Measurements from ENCODE around the gene HPCA.

Gene HPCA

GRCh38 chr1:32887623-32888022 is 1.3 kb downstream of the HPCA start:
- H3K9me2 ChIP-seq (ENCODE audit: low read depth, low read length) = no peaks in the 10 kb centered on the region
- no peak overlapping the region for H3K4me3 ChIP-seq (ENCODE audit: low read depth, low read length, poor library complexity, severe bottlenecking)
- H3K79me2 ChIP-seq (ENCODE audit: insufficient read depth, low read length) = no peaks in the 10 kb centered on the region
- H4K20me1 ChIP-seq (ENCODE audit: insufficient read depth, low read length) = no peaks in the 10 kb centered on the region
- no peaks in the 10 kb centered on the region for H3K9me3 ChIP-seq (ENCODE audit: low read length)
- no peak overlapping the region for H2AFZ ChIP-seq (ENCODE audit: low read length)
- no peaks in the 10 kb centered on the region for H3K36me3 ChIP-seq (ENCODE audit: insufficient read depth, low read length)
- H3K27me3 ChIP-seq (ENCODE audit: insufficient read depth, low read length) = peaks cover 8% of the 10 kb centered on the region
- no peak overlapping the region for H3K9ac ChIP-seq (ENCODE audit: low read length)
- no peaks in the 10 kb centered on the region for H3F3A ChIP-seq (ENCODE audit: insufficient read depth, low read length)
- TF ChIP-seq, protein P1, sequence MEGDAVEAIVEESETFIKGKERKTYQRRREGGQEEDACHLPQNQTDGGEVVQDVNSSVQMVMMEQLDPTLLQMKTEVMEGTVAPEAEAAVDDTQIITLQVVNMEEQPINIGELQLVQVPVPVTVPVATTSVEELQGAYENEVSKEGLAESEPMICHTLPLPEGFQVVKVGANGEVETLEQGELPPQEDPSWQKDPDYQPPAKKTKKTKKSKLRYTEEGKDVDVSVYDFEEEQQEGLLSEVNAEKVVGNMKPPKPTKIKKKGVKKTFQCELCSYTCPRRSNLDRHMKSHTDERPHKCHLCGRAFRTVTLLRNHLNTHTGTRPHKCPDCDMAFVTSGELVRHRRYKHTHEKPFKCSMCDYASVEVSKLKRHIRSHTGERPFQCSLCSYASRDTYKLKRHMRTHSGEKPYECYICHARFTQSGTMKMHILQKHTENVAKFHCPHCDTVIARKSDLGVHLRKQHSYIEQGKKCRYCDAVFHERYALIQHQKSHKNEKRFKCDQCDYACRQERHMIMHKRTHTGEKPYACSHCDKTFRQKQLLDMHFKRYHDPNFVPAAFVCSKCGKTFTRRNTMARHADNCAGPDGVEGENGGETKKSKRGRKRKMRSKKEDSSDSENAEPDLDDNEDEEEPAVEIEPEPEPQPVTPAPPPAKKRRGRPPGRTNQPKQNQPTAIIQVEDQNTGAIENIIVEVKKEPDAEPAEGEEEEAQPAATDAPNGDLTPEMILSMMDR (IDR thresholded peaks at IDR 0.05; ENCODE audit: low read length) = no peak
- no peak for TF ChIP-seq EZH2 (IDR thresholded peaks at IDR 0.05; ENCODE audit: borderline replicate concordance, low read length)
- no peak overlapping the region for H3K4me2 ChIP-seq (ENCODE audit: low read length)
- H3K4me1 ChIP-seq (ENCODE audit: insufficient read depth, low read length, severe bottlenecking) = no peaks in the 10 kb centered on the region
- H3K27ac ChIP-seq (ENCODE audit: low read depth, low read length, poor library complexity, severe bottlenecking) = no peak overlapping the region

DNA sequence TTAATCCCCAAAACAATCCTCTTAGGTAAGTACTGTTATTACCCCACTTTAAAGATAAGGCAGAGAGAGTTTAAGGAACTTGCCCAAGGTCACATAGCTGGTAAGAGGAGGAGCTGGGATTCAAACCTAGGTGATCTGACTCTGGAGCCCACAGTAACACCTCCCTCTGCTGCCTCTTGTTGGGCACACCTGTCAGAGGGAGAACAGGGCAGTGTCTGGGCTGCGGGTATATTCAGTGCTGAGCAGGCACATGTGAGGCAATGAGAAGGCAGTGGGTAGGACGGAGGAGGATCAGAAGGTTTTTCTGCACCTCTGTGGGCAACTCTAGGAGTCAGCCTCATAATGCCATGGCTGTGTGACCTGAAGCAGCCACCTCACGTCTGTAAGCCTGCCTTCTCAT is 1.8 kb downstream of the HPCA start:
- Histone ChIP-seq H3F3A (ENCODE audit: insufficient read depth, low read length) (no peaks in the 10 kb centered on the region), H3K27me3 (ENCODE audit: insufficient read depth, low read length) (peaks cover 8% of the 10 kb centered on the region), H2AFZ (ENCODE audit: low read length) (no peak overlapping the region), H4K20me1 (ENCODE audit: insufficient read depth, low read length) (no peaks in the 10 kb centered on the region), H3K4me2 (ENCODE audit: low read length) (no peak overlapping the region), H3K36me3 (ENCODE audit: insufficient read depth, low read length) (no peaks in the 10 kb centered on the region), H3K9me3 (ENCODE audit: low read length) (no peaks in the 10 kb centered on the region), H3K4me3 (ENCODE audit: low read depth, low read length, poor library complexity, severe bottlenecking) (no peak overlapping the region), H3K4me1 (ENCODE audit: insufficient read depth, low read length, severe bottlenecking) (no peaks in the 10 kb centered on the region), H3K27ac (ENCODE audit: low read depth, low read length, poor library complexity, severe bottlenecking) (no peak overlapping the region), H3K9ac (ENCODE audit: low read length) (no peak overlapping the region), H3K9me2 (ENCODE audit: low read depth, low read length) (no peaks in the 10 kb centered on the region), H3K79me2 (ENCODE audit: insufficient read depth, low read length) (no peaks in the 10 kb centered on the region)
- TF ChIP-seq, protein P1 (IDR thresholded peaks at IDR 0.05; ENCODE audit: low read length) = no peak
- TF ChIP-seq EZH2 (IDR thresholded peaks at IDR 0.05; ENCODE audit: borderline replicate concordance, low read length) = no peak

DNA sequence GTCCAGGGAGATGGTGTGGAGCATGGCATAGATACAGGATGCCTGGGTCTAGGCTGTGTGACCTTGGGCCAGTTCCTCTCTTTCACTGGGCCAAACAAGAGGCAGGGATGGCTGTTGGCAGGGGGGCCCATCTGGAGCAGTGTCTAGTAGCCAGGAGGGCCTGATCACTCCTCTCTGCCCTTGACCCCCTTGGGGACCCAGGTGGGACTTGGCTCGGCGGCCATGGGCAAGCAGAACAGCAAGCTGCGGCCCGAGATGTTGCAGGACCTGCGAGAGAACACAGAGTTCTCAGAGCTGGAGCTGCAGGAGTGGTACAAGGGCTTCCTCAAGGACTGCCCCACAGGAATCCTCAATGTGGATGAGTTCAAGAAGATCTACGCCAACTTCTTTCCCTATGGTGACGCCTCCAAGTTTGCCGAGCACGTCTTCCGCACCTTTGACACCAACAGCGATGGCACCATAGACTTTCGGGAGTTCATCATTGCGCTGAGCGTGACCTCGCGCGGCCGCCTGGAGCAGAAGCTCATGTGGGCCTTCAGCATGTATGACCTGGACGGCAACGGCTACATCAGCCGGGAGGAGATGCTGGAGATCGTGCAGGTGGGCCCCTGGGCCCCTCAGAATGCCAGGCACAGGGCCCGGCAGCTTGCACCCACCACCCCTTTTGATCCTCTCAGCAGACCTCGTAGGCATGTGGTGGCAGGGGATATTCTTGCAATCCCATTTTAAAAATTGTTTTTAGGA is 2.6 kb downstream of the HPCA start:
- H3K9ac ChIP-seq (ENCODE audit: low read length) = no peak overlapping the region
- no peaks in the 10 kb centered on the region for H3K36me3 ChIP-seq (ENCODE audit: insufficient read depth, low read length)
- H3K9me3 ChIP-seq (ENCODE audit: low read length) = no peaks in the 10 kb centered on the region
- H2AFZ ChIP-seq (ENCODE audit: low read length) = no peak overlapping the region
- TF ChIP-seq, protein P1 (IDR thresholded peaks at IDR 0.05; ENCODE audit: low read length) = no peak
- TF ChIP-seq EZH2 (IDR thresholded peaks at IDR 0.05; ENCODE audit: borderline replicate concordance, low read length) = no peak
- H3K79me2 ChIP-seq (ENCODE audit: insufficient read depth, low read length) = no peaks in the 10 kb centered on the region
- no peaks in the 10 kb centered on the region for H4K20me1 ChIP-seq (ENCODE audit: insufficient read depth, low read length)
- H3K27ac ChIP-seq (ENCODE audit: low read depth, low read length, poor library complexity, severe bottlenecking) = no peak overlapping the region
- H3K27me3 ChIP-seq (ENCODE audit: insufficient read depth, low read length) = peaks cover 8% of the 10 kb centered on the region
- no peak overlapping the region for H3K4me3 ChIP-seq (ENCODE audit: low read depth, low read length, poor library complexity, severe bottlenecking)
- H3K4me1 ChIP-seq (ENCODE audit: insufficient read depth, low read length, severe bottlenecking) = no peaks in the 10 kb centered on the region
- no peaks in the 10 kb centered on the region for H3F3A ChIP-seq (ENCODE audit: insufficient read depth, low read length)
- H3K9me2 ChIP-seq (ENCODE audit: low read depth, low read length) = no peaks in the 10 kb centered on the region
- H3K4me2 ChIP-seq (ENCODE audit: low read length) = no peak overlapping the region

All from OCI-LY1 (cell line).